HG03469 (cell line): ENCODE data around the gene GFRA1.

Experiments used
- ATAC-seq: cut with Tn5 transposase; IDR thresholded peaks from one replicate; pipeline ENCODE4 v1.9.1; 2021; ENCODE audit warnings: mild to moderate bottlenecking, moderate library complexity, moderate number of reproducible peaks; ENCODE audit not compliant: unreplicated experiment

GFRA1 gene

GRCh38 chr10:116272440-116273283 is at the start of gene GFRA1:
TSS of gene GFRA1 (minus strand) at chr10:116273206. CDS start at chr10:116272029, 1,177 bp downstream.
- no peak for ATAC-seq

GRCh38 chr10:116316503-116316902 is 43.5 kb upstream of the GFRA1 start:
- no peak for ATAC-seq

GRCh38 chr10:116312548-116312947 is 39.5 kb upstream of the GFRA1 start:
- ATAC-seq, result no peak

GRCh38 chr10:116311706-116312490 is 38.9 kb upstream of the GFRA1 start:
- no peak for ATAC-seq

GRCh38 chr10:116311016-116311415 is 38.0 kb upstream of the GFRA1 start:
- ATAC-seq, result no peak

GRCh38 chr10:116307455-116307854 is 34.4 kb upstream of the GFRA1 start:
- no peak for ATAC-seq

- no peak for ATAC-seq
Observed at GRCh38 chr10:116306847-116307246, 33.8 kb upstream of the GFRA1 start.

GRCh38 chr10:116304923-116305322 is 31.9 kb upstream of the GFRA1 start:
- no peak for ATAC-seq

- no peak for ATAC-seq
Observed at GRCh38 chr10:116300542-116300941, 27.5 kb upstream of the GFRA1 start.

GRCh38 chr10:116298586-116298985 is 25.6 kb upstream of the GFRA1 start:
- no peak for ATAC-seq

GRCh38 chr10:116296291-116296721 is 23.3 kb upstream of the GFRA1 start:
- no peak for ATAC-seq

GRCh38 chr10:116292493-116292892 is 19.5 kb upstream of the GFRA1 start:
- ATAC-seq, result no peak

- ATAC-seq, result no peak
Observed at GRCh38 chr10:116289652-116290051, 16.6 kb upstream of the GFRA1 start.

GRCh38 chr10:116287906-116288501 is 15.0 kb upstream of the GFRA1 start:
- ATAC-seq, result no peak

- ATAC-seq, result no peak
Observed at GRCh38 chr10:116286626-116287200, 13.7 kb upstream of the GFRA1 start.

- ATAC-seq, result no peak
Observed at GRCh38 chr10:116281775-116282174, 8.8 kb upstream of the GFRA1 start.

GRCh38 chr10:116278846-116279245 is 5.8 kb upstream of the GFRA1 start:
- no peak for ATAC-seq

GRCh38 chr10:116276981-116277380 is 4.0 kb upstream of the GFRA1 start:
- no peak for ATAC-seq

GRCh38 chr10:116274064-116274904 is 1.3 kb upstream of the GFRA1 start:
- no peak for ATAC-seq
